HCT116 (cell line): ENCODE measurements around the gene UPK3BL1.
"Not testable (repeated sequence)": the region's sequence is repeated elsewhere in the genome, so short reads cannot be mapped to it uniquely, and the experiment has no call there.

Experiments used
- CEBPB ChIP-seq: IDR thresholded peaks from 2 replicates; pipeline ENCODE4 v1.6.1; 2012; ENCODE audit warnings: low read depth
- ZNF274 ChIP-seq: fragments of 200-500 bp; sonication (Bioruptor generic); IDR thresholded peaks from 2 replicates; pipeline ENCODE4 v1.6.1; 2014; ENCODE audit warnings: mild to moderate bottlenecking, low read depth, low read length, inconsistent platforms
- TF ChIP-seq, protein P1 (sequence below), 3 experiments: fragments of 200-600 bp in 1 of 3; sonication (generic) in 1 of 3; IDR thresholded peaks in 2 of 3; conservative IDR thresholded peaks in 1 of 3; 2 replicates each; pipeline ENCODE4 v1.5.1; 2012 to 2017; ENCODE audit warnings: low read depth in 2 of 3, low read length in 2 of 3, antibody characterized with exemption in 1 of 3, borderline replicate concordance in 1 of 3, control low read depth in 1 of 3, mild to moderate bottlenecking in 1 of 3, mixed read lengths in 1 of 3, mixed run types in 1 of 3, moderate library complexity in 1 of 3; ENCODE audit not compliant: insufficient read depth in 1 of 3

DNA sequence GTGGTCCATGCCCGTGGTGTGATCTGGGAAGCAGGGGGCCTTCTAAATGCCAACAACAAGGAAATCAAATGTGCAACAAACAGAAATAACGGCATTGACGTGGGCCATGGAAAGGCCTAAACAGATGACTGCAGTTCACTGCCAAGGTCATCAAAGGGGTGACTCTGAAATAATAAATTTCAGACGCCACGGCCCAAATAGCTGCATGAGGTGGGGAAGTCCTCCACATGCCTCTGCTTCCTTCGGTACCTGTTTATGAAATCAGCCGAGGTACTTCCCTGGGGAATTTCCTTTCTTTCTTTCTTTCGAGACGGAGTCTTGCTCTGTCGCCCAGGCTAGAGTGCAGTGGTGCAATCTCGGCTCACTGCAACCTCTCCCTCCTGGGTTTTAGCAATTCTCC, 22.2 kb upstream of the UPK3BL1 start:
- TF ChIP-seq ZNF274, CEBPB: not testable (repeated sequence)
- TF ChIP-seq, protein P1, sequence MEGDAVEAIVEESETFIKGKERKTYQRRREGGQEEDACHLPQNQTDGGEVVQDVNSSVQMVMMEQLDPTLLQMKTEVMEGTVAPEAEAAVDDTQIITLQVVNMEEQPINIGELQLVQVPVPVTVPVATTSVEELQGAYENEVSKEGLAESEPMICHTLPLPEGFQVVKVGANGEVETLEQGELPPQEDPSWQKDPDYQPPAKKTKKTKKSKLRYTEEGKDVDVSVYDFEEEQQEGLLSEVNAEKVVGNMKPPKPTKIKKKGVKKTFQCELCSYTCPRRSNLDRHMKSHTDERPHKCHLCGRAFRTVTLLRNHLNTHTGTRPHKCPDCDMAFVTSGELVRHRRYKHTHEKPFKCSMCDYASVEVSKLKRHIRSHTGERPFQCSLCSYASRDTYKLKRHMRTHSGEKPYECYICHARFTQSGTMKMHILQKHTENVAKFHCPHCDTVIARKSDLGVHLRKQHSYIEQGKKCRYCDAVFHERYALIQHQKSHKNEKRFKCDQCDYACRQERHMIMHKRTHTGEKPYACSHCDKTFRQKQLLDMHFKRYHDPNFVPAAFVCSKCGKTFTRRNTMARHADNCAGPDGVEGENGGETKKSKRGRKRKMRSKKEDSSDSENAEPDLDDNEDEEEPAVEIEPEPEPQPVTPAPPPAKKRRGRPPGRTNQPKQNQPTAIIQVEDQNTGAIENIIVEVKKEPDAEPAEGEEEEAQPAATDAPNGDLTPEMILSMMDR (IDR thresholded peaks at IDR 0.05 in 2 of 3, conservative IDR thresholded peaks at IDR 0.05 in 1 of 3; ENCODE audit: borderline replicate concordance in 1 of 3, insufficient read depth in 1 of 3, low read depth in 2 of 3, low read length in 2 of 3), result not testable (repeated sequence)
